MG63 (cell line): ENCODE data around the gene SDK1. TPM values are rescaled to one million over a fixed set of nuclear protein-coding genes. Genes with fewer than 3 reads are reported as not detected.
"Not testable (repeated sequence)": the region's sequence is repeated elsewhere in the genome, so short reads cannot be mapped to it uniquely, and the experiment has no call there.

ENCODE experiments used
- DNase-seq: peaks from one replicate; pipeline ENCODE4 v3.0.0-alpha.2; 2020
- H3K27me3 ChIP-seq: fragments of 250-450 bp; sonication (Bioruptor Pico); 2 replicates; pipeline ENCODE4 v1.5.1; 2020; ENCODE audit warnings: mild to moderate bottlenecking, moderate library complexity
- H3K36me3 ChIP-seq: fragments of 250-450 bp; sonication (Bioruptor Pico); 2 replicates; pipeline ENCODE4 v1.5.1; 2020; ENCODE audit warnings: mild to moderate bottlenecking, moderate library complexity
- H3K4me3 ChIP-seq: fragments of 250-450 bp; sonication (Bioruptor Pico); 2 replicates; pipeline ENCODE4 v1.5.1; 2020; ENCODE audit warnings: mild to moderate bottlenecking, moderate library complexity
- H3K9me3 ChIP-seq: fragments of 250-450 bp; sonication (Bioruptor Pico); 2 replicates; pipeline ENCODE4 v1.5.1; 2020; ENCODE audit warnings: mild to moderate bottlenecking, moderate library complexity
- total RNA-seq: library from RNA; depleted of rRNA; stranded (reverse); fragments of >200 nt; shearing (Covaris generic); gene quantifications from 2 replicates; pipeline ENCODE4 v1.2.3, GENCODE V29; 2014; ENCODE audit warnings: low replicate concordance

Gene SDK1
- total RNA-seq, 1 experiment from 2014 or later, result 1.1 TPM

DNA sequence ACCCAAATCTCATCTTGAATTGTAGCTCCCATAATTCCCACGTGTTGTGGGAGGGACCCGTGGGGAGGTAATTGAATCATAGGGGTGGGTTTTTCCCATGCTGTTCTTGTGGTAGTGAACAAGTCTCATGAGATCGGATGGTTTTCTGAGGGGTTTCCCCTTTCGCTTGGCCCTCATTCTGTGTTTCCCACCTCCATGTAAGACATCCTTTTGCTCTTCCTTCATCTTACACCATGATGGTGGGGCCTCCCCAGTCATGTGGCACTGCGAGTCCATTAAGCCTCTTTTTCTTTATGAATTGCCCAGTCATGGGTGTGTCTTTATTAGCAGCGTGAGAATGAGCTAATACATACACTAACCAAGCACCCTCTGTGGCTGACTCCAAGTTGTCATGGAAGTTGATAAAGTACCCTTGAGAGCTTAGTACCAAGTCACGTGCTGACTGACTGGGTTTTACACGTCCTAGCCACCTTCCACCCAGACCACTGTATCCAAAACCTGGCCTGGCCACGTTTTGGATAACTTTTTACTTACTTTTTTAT is 614.4 kb downstream of the SDK1 start:
- no peak for DNase-seq
- Histone ChIP-seq H3K27me3 (no peaks in the 10 kb centered on the region), H3K36me3 (no peaks in the 10 kb centered on the region), H3K9me3 (no peaks in the 10 kb centered on the region), H3K4me3 (no peak overlapping the region)

DNA sequence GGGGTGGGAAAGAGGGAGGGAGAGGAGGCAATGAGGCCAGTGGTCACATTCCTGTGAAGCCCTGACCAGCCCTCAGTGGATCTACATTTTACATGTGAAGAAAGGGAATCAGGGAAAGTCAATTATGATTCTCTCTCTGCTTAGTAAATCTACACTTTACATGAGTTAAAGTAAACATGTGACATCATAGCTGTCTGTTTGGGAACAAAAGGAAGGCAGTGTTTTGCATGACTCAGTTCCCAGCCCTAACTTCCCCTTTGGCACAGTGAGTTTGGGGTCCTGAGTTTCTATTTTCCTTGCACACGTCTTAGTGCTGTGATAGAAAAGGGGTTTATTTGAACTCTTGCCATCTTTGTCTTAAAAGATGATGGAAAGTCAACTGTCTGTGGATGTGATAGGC is 615.1 kb downstream of the SDK1 start:
- H3K9me3 ChIP-seq, result no peaks in the 10 kb centered on the region
- no peaks in the 10 kb centered on the region for H3K27me3 ChIP-seq
- H3K4me3 ChIP-seq, result no peak overlapping the region
- H3K36me3 ChIP-seq, result no peaks in the 10 kb centered on the region
- DNase-seq, result no peak

DNA sequence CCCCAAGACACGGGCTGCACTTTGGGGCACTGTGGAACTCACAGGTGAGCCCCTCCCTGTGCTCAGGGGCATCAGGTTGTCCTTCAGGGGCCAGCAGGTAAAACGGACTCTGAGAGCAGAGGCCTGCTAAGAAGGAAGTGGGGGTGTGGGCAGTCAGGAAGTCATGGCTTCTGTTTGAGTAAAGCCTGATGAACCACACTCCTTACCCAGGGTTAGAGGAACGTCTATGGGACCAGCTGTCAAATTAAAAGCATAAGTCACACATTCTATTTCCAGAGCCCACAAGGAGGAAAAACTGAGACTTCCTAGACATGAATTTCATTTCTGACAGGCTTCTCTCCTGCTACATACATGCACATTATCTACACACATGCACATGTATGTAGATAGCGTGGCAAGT is 616.4 kb downstream of the SDK1 start:
- Histone ChIP-seq H3K4me3 (no peak overlapping the region), H3K36me3 (no peaks in the 10 kb centered on the region), H3K27me3 (no peaks in the 10 kb centered on the region), H3K9me3 (no peaks in the 10 kb centered on the region)
- DNase-seq, result no peak

DNA sequence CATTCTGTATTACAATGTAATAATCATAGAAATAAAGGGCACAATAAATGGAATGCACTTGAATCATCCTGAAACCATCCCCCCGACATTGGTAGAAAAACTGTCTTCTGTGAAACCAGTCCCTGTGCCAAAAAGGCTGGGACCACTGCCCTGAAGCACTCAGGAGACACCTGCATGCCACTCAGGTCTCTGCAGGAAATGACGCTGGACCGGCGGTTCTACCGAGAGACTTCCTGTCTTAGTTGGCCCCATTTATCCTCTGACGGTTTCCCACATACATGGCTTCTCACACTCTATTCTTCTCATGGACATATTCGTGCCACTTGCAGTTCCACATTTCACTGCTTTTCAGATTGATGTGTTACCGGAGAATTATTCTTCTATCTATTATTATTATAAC is 617.5 kb downstream of the SDK1 start:
- Histone ChIP-seq H3K36me3 (no peaks in the 10 kb centered on the region), H3K4me3 (no peak overlapping the region), H3K27me3 (no peaks in the 10 kb centered on the region), H3K9me3 (no peaks in the 10 kb centered on the region)
- DNase-seq, result no peak

DNA sequence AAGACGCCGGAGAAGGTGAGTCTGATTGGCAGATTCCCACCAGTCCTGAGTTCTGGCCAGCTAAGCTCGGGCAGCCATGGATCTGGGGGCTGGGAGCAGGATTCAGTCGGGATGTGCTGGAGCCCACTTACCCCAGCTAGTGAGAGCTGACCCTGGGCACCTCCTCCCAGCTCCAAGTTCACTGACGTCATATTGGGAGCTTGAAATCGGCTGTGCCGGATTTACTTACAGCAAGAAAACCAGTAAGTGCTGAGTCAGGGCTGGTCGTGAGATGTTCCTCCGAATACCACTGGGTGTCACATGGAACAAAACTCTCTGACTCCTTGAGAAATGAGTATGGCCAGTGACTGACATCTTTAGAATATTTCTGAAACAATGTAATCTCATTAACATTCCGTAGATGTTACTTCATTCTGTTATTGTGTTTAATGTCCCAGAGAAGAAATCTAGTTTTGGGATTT is 621.2 kb downstream of the SDK1 start:
- Histone ChIP-seq H3K36me3 (no peaks in the 10 kb centered on the region), H3K4me3 (no peak overlapping the region), H3K9me3 (no peaks in the 10 kb centered on the region), H3K27me3 (no peaks in the 10 kb centered on the region)
- DNase-seq, result peak; percentile 86

DNA sequence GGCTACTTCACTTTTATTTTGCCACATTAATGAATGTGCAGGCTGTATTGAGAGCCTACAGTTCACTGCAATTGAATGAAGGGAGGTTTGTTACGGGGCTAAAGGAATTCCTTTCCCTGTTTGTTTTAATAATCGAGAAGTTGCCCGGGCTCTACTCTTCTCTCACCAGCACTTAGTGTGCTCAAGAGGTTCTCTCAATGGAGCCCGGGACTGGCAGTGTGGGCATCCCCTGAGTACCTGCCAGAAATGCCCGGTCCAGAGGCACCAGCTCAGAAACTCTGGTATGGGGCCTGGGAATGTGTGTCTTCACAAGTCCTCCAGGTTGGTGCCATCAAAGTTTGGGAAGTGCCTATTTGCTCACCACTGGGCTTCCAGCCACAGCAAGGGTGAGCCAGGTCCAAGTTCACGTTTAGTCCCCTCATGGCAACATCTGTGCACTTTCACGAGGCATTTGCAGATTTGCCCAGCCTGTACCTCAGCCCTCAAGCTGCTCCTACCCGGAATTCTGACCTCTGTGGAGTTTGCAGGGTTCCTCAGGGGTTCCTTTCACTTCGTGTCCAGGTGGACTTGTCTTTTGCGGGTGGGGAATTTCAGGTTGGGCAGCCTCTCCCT is 622.4 kb downstream of the SDK1 start:
- Histone ChIP-seq H3K27me3 (no peaks in the 10 kb centered on the region), H3K4me3 (no peak overlapping the region), H3K9me3 (no peaks in the 10 kb centered on the region), H3K36me3 (no peaks in the 10 kb centered on the region)
- DNase-seq, result no peak

DNA sequence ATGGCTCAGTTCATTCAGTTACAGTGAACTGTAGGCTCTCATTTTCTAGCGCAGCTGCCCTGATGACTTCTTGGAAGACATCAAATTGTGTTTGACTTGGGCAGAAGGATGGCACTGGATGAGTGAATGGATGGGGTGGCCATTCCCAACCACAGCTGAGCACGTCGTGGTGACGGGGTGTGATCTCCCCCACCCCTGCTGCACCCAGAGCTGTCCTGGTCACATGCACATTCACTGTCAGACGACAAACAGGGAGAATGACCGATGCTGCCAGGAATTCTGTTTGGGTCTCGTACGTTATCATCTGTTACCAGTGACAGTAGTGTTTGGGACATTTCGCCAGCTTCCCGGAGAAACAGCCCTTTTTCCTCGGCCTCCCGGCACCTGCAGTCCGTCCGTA is 623.2 kb downstream of the SDK1 start:
- DNase-seq, result no peak
- Histone ChIP-seq H3K9me3 (no peaks in the 10 kb centered on the region), H3K36me3 (no peaks in the 10 kb centered on the region), H3K27me3 (no peaks in the 10 kb centered on the region), H3K4me3 (no peak overlapping the region)

DNA sequence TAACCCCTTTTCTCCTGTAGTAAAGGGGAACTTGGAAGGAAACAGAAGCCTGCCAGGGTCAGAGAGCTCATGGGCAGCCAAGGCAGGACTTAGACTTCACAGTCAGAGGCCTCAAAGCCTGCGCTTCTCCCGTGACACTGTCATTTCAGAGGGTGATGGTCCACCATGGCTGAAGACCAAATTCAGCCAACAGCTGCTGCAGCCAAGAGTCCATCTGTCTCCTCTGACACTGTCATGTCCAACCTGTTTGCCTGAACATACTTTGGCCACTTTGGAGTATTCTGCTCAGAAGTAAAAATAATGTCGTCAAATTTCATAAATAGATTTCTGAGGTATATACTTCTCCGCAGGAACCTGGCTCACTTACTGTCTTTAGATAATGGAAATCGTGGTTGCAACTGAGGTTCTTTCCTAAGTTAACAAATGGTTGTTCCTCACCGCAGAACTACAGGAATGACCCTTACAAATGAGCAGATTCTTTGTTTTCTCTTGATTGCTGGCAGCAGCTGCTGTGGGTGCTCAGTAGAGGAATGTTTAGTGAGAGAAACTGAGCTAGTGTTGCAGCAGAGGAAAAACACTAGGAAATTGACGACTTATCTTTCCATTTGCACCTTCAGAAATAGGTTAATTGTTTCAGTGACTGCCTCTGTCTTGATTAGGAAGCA is 626.5 kb downstream of the SDK1 start:
- Histone ChIP-seq H3K27me3 (no peaks in the 10 kb centered on the region; the same call in 1 of the 2 replicates), H3K4me3 (no peak overlapping the region), H3K9me3 (no peaks in the 10 kb centered on the region), H3K36me3 (no peaks in the 10 kb centered on the region)
- no peak for DNase-seq

DNA sequence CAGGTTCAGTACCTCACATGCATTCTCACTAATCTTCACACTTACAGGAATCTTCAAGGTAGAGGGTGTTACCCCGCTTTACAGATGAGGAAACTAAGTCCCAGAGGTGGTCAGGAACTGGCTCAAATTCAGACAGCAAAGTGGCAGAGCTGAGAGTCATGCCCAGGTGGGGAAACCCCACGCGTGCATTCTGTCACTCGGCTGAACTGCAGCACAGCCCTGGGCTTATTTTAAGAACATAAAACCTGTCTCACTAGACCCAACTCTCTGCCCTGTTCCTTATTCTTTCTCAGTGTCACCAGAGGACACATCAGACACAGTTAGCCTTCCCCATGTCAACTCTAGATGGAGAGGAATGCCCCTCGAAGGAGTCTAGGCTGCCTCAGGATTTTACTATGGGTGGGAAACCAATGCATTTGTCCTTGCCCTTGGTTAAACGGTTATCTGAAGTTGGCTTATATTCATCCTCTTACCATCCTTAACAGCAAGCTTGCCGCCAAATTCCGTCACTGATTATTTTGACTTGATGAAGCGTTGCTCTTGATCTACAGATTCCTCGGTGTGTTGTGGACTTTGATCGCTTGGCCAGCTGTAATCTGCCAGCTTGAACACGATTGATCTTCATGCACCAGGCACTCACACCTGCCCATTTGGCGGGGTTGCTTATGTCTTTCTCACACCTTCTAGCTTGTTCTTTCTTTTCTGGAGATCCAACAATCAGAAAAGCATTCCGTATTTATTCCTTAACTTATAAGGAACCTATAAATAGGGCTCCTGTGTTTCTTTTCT is 627.9 kb downstream of the SDK1 start:
- Histone ChIP-seq H3K4me3 (no peak overlapping the region), H3K9me3 (no peaks in the 10 kb centered on the region), H3K27me3 (no peaks in the 10 kb centered on the region; the same call in 1 of the 2 replicates), H3K36me3 (no peaks in the 10 kb centered on the region)
- DNase-seq, result no peak

DNA sequence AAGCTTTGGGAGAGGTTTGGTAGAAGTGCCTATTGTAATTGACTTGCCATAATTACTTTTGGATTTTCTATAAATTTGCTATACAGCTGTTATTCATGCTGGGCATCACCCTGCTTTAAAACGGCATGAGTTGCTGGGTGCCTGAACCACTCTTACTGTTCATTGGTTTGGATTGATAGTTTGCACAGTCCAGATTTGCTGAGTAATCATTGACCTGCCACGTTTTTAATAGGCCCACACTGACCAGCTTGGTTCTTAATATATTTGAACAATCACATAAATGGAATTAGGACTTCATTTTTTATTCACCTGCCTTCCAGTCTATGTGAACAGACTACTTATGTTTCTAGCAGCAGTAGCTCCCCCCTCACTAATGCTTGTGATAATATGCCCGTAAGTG is 630.8 kb downstream of the SDK1 start:
- H3K27me3 ChIP-seq, result no peaks in the 10 kb centered on the region; the same call in 1 of the 2 replicates
- no peaks in the 10 kb centered on the region for H3K36me3 ChIP-seq
- H3K9me3 ChIP-seq, result no peaks in the 10 kb centered on the region
- H3K4me3 ChIP-seq, result no peak overlapping the region
- no peak for DNase-seq

DNA sequence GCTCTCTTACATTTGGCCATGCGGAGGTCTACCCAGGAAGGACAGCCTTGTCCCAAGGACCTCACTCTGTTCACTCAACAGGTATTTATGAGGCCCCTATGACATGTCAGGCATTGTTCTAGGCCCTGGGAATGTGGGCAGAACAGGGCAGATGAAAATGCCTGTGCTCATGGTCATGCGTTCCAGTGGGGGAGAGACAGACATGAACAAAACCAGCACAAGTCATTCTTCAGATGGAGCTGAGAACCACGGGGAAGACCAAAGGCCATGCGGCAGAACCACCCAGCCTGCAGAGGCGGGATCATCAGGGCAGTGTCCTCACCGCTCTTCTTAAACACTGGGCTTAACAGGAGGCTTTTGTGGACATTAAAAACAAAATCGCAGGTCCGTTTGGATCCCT is 636.1 kb downstream of the SDK1 start:
- H3K9me3 ChIP-seq, result no peaks in the 10 kb centered on the region
- H3K36me3 ChIP-seq, result no peaks in the 10 kb centered on the region
- no peak overlapping the region for H3K4me3 ChIP-seq
- DNase-seq, result no peak
- no peaks in the 10 kb centered on the region for H3K27me3 ChIP-seq

DNA sequence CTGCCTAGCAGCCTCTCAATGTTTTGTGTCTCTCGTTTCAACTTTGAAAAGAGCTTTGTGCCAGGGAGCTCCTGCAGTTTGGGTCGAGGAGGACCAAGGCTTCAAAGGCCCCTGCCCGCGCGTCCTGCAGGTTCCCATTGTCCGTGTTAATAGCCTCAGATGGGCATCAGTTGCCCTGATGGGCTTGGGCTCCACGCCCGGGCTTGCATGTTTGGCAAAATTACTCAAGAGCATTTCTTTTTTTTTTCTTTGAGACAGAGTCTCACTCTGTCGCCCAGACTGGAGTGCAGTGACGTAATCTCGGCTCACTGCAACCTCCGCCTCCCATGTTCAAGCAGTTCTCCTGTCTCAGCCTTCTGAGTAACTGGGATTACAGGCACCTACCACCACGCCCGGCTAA is 636.6 kb downstream of the SDK1 start:
- no peak for DNase-seq
- no peaks in the 10 kb centered on the region for H3K9me3 ChIP-seq

DNA sequence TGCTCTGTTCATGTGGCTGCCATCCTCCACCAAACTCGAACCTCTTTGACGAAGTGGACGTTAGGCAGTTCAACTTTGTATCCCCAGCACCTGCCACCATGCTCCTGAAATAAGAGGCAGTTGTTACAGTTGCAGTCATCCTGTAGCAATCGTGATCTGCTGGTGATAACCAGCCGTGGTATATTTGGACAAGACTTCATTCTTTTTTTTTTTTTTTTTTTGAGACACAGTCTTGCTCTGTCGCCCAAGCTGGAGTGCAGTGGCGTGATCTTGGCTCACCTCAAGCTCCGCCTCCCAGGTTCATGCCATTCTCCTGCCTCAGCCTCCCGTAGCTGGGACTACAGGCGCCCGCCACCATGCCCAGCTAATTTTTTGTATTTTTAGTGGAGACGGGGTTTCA is 640.7 kb downstream of the SDK1 start:
- not testable (repeated sequence) for DNase-seq, H3K36me3 ChIP-seq, H3K4me3 ChIP-seq, H3K27me3 ChIP-seq, H3K9me3 ChIP-seq

More for the DNA sequence above, 636.6 kb downstream of the SDK1 start:
- H3K36me3 ChIP-seq, result no peaks in the 10 kb centered on the region
- no peaks in the 10 kb centered on the region for H3K27me3 ChIP-seq
- no peak overlapping the region for H3K4me3 ChIP-seq

DNA sequence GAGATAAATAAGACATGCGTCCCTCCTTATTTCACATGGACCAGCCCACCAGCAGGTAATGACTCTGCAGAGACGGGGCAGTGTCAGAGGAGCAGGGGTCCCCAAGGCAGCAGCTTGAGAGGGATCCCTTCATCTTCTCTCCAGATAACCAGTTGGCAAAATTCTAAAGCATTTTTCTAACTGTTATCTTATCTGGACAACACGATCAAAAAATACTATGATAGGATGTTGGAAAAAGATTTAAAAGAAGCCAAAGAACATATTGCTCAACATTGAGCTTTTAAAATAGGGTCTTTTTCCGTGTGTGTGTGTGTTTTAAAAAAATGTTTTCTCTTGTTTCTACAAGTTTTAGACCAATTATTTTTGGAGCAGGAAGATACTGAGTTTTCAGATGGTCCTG is 641.2 kb downstream of the SDK1 start:
- Histone ChIP-seq H3K36me3 (no peaks in the 10 kb centered on the region), H3K27me3 (no peaks in the 10 kb centered on the region), H3K4me3 (no peak overlapping the region), H3K9me3 (no peaks in the 10 kb centered on the region)
- no peak for DNase-seq

DNA sequence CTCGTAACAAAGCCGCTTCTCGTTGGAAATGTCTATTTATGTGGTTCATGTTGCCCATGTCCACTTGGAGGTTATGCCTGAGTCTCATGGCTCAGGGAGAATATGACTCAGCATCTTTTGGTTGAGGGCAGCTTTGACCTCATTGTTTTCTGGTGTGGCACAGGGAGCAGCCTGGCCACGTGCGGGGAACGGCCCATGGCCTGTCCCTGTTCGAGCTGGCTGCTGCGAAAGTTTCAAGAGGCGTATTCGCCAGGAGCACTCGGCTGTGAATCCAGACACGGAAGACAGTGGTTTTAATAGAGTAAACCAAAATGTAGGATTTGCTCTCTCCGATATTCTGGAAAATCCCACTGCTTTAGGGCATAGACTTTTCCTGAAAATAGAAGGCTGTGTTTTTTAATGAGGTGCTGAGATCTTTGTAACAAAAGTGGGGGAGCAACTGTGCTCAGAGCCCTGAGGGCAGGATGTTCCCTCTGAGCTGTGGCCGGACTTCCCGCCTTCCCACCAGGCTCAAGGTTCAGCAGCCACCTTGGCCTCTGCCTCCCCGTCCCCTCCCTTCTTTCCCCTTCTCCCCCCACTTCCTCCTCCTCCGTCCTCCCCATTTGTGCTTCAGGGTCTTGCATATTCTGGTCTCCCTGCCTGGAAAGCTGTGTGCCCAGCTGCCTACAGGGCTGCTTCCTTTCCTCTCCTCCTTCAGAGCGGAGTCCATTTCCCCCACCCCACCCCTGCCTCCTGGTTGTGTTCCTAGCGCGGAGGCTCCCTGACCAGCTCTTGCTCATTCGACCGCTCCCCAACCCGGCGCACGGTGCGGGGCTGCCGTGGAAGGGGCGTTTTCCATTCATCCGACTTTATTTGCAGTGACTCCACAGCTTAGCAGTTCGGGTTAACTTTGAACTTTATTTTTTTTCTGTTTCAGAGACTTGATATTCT is 642.0 kb downstream of the SDK1 start:
- H3K4me3 ChIP-seq, result no peak overlapping the region
- no peaks in the 10 kb centered on the region for H3K36me3 ChIP-seq
- H3K9me3 ChIP-seq, result no peaks in the 10 kb centered on the region
- DNase-seq, result no peak
- H3K27me3 ChIP-seq, result no peaks in the 10 kb centered on the region

DNA sequence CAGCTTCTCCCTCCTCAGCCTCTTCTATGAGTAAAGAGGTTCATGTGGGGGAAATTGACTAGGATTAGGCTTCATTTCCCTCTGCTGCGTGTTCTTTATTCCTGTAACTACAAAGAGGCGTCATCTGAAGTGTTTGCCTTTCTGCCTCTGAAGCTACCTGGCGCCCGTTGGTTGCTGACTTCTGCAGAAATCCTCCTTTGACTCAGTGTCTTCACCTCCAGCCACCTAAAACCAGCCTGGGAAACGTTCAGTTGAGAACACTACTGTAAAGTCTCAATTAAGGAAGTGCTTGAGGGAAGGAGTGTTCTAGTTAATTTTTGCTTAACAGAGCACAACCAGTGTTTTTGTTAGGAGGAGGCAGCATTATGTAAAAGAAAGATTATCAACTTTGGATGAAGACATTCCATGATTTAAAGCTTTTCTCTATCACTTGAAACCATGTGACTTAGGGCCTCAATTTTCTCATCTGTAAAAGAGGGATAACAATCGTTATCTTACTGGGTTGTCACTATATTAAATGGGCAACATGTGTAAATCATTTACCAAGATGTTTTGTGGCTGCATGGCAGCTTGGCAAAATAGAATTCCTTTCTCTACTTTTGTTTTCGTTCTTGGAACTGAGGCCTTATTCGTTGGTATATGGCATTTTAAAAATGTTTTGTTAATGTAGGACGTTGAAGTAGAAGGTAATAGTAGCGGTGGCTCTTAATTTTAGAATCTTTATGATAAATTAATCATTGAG is 642.9 kb downstream of the SDK1 start:
- Histone ChIP-seq H3K27me3 (no peaks in the 10 kb centered on the region), H3K9me3 (no peaks in the 10 kb centered on the region)

More for the DNA sequence above, 642.9 kb downstream of the SDK1 start:
- Histone ChIP-seq H3K36me3 (no peaks in the 10 kb centered on the region), H3K4me3 (no peak overlapping the region)
- DNase-seq, result no peak
